Stomach (tissue), 9 donors: ENCODE measurements around the gene ETV3L. TPM values are rescaled to one million over a fixed set of nuclear protein-coding genes. Genes with fewer than 3 reads are reported as not detected.
A peak's percentile ranks its signal among the peaks of the same experiment; 100 is the strongest.

Experiments
- DNase-seq, 2 donors: peaks; one replicate each; pipeline versions ENCODE4 v3.0.0 to v3.0.0-alpha.2; 2013 to 2019
- H3K27ac ChIP-seq, 5 donors: fragments of 200-600 bp in 4 of 5; sonication (generic) in 4 of 5; one replicate each; pipeline ENCODE4 v1.5.1; 2013 to 2019; ENCODE audit warnings: mild to moderate bottlenecking in 1 of 5, moderate library complexity in 1 of 5
- H3K27me3 ChIP-seq, 3 donors: fragments of 200-600 bp; sonication (generic); one replicate each; pipeline ENCODE4 v1.5.1; 2017 to 2019; ENCODE audit warnings: mixed run types in 1 of 3
- H3K36me3 ChIP-seq, 4 donors: fragments of 200-600 bp; sonication (generic); 1 replicate in 3 of 4; 2 replicates in 1 of 4; pipeline ENCODE4 v1.5.1; 2016 to 2019
- H3K4me1 ChIP-seq, 4 donors: fragments of 200-600 bp; sonication (generic); one replicate each; pipeline ENCODE4 v1.5.1; 2016 to 2019
- H3K4me3 ChIP-seq, 4 donors: fragments of 200-600 bp; sonication (generic) in 3 of 4; one replicate each; pipeline ENCODE4 v1.5.1; 2016 to 2019; ENCODE audit warnings: mild to moderate bottlenecking in 1 of 4
- H3K9me3 ChIP-seq, 4 donors: fragments of 200-600 bp; sonication (generic); one replicate each; pipeline ENCODE4 v1.5.1; 2016 to 2019
- CTCF ChIP-seq, 7 experiments: fragments of 450-650 bp in 4 of 7; fragments of 200-600 bp in 3 of 7; sonication (generic) in 3 of 7; IDR thresholded peaks; one replicate each; pipeline ENCODE4 v1.5.1; 2016 to 2019; ENCODE audit warnings: antibody characterized with exemption in 7 of 7, control low read depth in 2 of 7, mild to moderate bottlenecking in 1 of 7
- EP300 ChIP-seq: sonication (generic); formaldehyde crosslinking; IDR thresholded peaks from one replicate; pipeline ENCODE4 v1.6.1; 2017; ENCODE audit warnings: antibody characterized with exemption
- POLR2A ChIP-seq, 4 donors: fragments of 450-650 bp; IDR thresholded peaks; one replicate each; pipeline ENCODE4 v1.6.1; 2016; ENCODE audit warnings: antibody characterized with exemption in 4 of 4, control low read depth in 2 of 4, mild to moderate bottlenecking in 1 of 4, moderate library complexity in 1 of 4
- POLR2AphosphoS5 ChIP-seq, 3 donors: sonication (generic); formaldehyde crosslinking; IDR thresholded peaks; one replicate each; pipeline ENCODE4 v1.6.1; 2016; ENCODE audit warnings: antibody characterized with exemption in 3 of 3
- WGBS, 5 donors: extraction: QIAGEN DNeasy Blood & Tissue Kit in 3 of 5; methylation state at CpG; one replicate each; pipeline versions ENCODE4 v1.1.5 to v1.1.7; 2013 to 2018; 5-methylcytosine and 5-hydroxymethylcytosine counted together
- intact Hi-C: fragments of 100-400 bp; cut with DNase I; formaldehyde crosslinking; loops from one replicate; pipeline ENCODE4 v1.15.1; 2023; ENCODE audit warnings: low total_unique reads
- polyA plus RNA-seq, 3 donors: library from polyadenylated mRNA; stranded (reverse); fragments of 200-250 nt; gene quantifications; one replicate each; pipeline ENCODE4 v1.2.3, GENCODE V29; 2013
- total RNA-seq, 5 donors: library from RNA; depleted of rRNA; stranded (reverse); fragments of >200 nt; gene quantifications; one replicate each; pipeline versions ENCODE4 v1.1.0 to v1.2.3, GENCODE V29; 2014 to 2016
- donor health status: healthy with polysubstance abuse.
- donor health status: Bipolar disorder and iron deficiency.
- donor health status: healthy.

The ETV3L gene
- total and polyA plus RNA-seq, 8 donors = not detected

- intact Hi-C loops = no loop called here
- Histone ChIP-seq H3K27me3 (no peaks in the 10 kb centered on the region), H3K9me3 (no peaks in the 10 kb centered on the region), H3K27ac (peak overlapping the region; percentile 89 to 98 (median 97)), H3K4me1 (peaks cover 16 to 57% (median 46%) of the 10 kb centered on the region in 4 donors), H3K4me3 (peak overlapping the region; percentile 67 to 93 (median 83)), H3K36me3 (peaks cover 21 to 36% (median 35%) of the 10 kb centered on the region in 4 donors)
- peak in 1 of 2 donors; percentile 46 for DNase-seq
- TF ChIP-seq EP300 (no peak), CTCF (IDR thresholded peaks at IDR 0.05) (no peak), POLR2A (IDR thresholded peaks at IDR 0.05) (no peak), POLR2AphosphoS5 (IDR thresholded peaks at IDR 0.05) (no peak)
- WGBS, 5 donors = 0% methylated on average over 34 to 36 of the region's 36 CpGs
Measured at GRCh38 chr1:157137408-157138219, 38.0 kb upstream of the ETV3L start.

- intact Hi-C loops = no loop called here
- Histone ChIP-seq H3K27ac (peak overlapping the region in 4 of 5 donors; percentile 91 to 98 (median 98)), H3K4me3 (peak overlapping the region; percentile 67 to 93 (median 83)), H3K4me1 (peaks cover 16 to 63% (median 49%) of the 10 kb centered on the region in 4 donors), H3K27me3 (no peaks in the 10 kb centered on the region), H3K9me3 (no peaks in the 10 kb centered on the region), H3K36me3 (peaks cover 23 to 42% (median 41%) of the 10 kb centered on the region in 4 donors)
- peak in 1 of 2 donors; percentile 39 for DNase-seq
- 7 to 16% (median 8%) methylated on average over 4 of the region's 4 CpGs for WGBS, 5 donors
- TF ChIP-seq CTCF (IDR thresholded peaks at IDR 0.05) = no peak
- no peak for TF ChIP-seq EP300
- TF ChIP-seq POLR2A (IDR thresholded peaks at IDR 0.05) = no peak
- no peak for TF ChIP-seq POLR2AphosphoS5 (IDR thresholded peaks at IDR 0.05)
Measured at GRCh38 chr1:157137046-157137407, 37.4 kb upstream of the ETV3L start.

DNA sequence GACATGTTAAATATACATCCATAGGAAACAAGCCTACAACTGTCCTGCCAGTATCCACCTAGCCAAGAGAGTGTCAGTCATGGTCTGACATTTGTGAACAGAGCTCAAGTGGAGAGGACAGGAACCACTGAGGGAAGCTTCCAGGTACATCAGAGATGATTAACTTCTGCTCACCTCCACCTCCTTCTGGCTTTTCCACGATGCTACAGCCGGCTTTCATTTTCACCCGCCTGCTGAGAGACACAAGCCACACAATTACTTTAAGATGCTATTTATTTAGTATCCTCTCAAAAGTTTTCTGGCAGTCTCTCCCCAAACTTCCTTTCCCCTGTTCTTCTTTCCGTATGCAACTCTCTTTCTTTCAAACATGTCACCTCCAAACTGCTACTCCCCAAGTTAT lies 36.5 kb upstream of the ETV3L start:
- intact Hi-C loops = no loop called here
- H3K9me3 ChIP-seq = no peaks in the 10 kb centered on the region
- no peaks in the 10 kb centered on the region for H3K27me3 ChIP-seq
- H3K27ac ChIP-seq = no peak overlapping the region
- H3K4me1 ChIP-seq = peaks cover 16 to 72% (median 53%) of the 10 kb centered on the region in 4 donors
- TF ChIP-seq POLR2A (IDR thresholded peaks at IDR 0.05) = no peak
- peak in 1 of 2 donors; percentile 28 for DNase-seq
- WGBS, 5 donors = 40 to 51% (median 46%) methylated on average over 4 of the region's 4 CpGs
- peak overlapping the region in 1 of 4 donors; percentile 89 for H3K4me3 ChIP-seq
- peaks cover 28 to 51% (median 50%) of the 10 kb centered on the region in 4 donors for H3K36me3 ChIP-seq

DNA sequence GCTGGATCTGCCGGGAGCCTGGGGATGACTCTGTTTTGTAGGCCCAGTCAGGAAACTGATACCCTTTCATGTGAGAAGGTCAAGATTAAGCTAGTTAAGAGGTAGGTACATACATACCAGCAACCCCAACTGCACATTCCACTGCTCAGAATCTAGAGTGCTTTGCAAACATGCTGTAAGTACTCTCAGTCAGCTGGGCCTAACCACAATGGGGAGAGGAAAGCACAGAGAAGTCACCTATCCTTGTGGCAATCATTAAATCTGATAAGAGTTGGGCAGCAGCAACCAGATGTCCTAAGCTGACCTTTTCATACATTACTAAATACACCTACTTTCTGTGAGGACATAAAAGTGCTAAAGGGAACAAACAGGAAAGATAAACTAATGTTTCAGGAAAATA lies 36.0 kb upstream of the ETV3L start:
- H3K27ac ChIP-seq = no peak overlapping the region
- DNase-seq = no peak
- H3K4me1 ChIP-seq = peaks cover 16 to 77% (median 55%) of the 10 kb centered on the region in 4 donors
- H3K4me3 ChIP-seq = peak overlapping the region in 1 of 4 donors; percentile 89
- intact Hi-C loops = no loop called here
- 38 to 75% (median 56%) methylated on average over 1 of the region's 1 CpG; no CpG with 5 or more reads in 1 of the 5 donors for WGBS, 5 donors
- TF ChIP-seq POLR2A (IDR thresholded peaks at IDR 0.05) (no peak), CTCF (IDR thresholded peaks at IDR 0.05) (no peak), EP300 (no peak), POLR2AphosphoS5 (IDR thresholded peaks at IDR 0.05) (no peak)
- H3K9me3 ChIP-seq = no peaks in the 10 kb centered on the region
- peaks cover 28 to 56% (median 55%) of the 10 kb centered on the region in 4 donors for H3K36me3 ChIP-seq
- no peaks in the 10 kb centered on the region for H3K27me3 ChIP-seq

DNA sequence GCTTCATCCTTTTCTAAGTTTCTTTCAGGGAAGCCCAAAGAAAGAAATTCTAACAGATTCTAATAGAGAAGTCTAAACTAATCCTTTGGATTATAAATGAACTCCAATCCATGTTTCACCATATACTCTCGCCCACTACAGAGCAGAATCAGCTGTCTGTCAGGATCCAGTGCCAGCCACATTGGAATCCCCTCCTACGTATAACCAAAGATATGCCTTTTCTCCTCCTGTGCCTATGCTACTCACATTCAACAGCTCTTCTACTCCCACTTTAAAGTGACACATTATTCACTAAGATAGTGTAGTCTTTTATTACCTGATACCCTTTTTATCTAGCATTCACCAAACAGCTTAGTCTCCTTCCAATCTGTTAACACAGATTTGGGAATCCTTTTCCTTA lies 35.5 kb upstream of the ETV3L start:
- Histone ChIP-seq H3K36me3 (peaks cover 30 to 61% (median 60%) of the 10 kb centered on the region in 4 donors), H3K27ac (no peak overlapping the region), H3K27me3 (no peaks in the 10 kb centered on the region), H3K9me3 (no peaks in the 10 kb centered on the region), H3K4me3 (no peak overlapping the region), H3K4me1 (peaks cover 16 to 81% (median 55%) of the 10 kb centered on the region in 4 donors)
- intact Hi-C loops = no loop called here
- 89 to 99% (median 92%) methylated on average over 2 of the region's 2 CpGs for WGBS, 5 donors
- no peak for TF ChIP-seq POLR2AphosphoS5 (IDR thresholded peaks at IDR 0.05)
- no peak for TF ChIP-seq EP300
- TF ChIP-seq CTCF (IDR thresholded peaks at IDR 0.05) = no peak
- no peak for TF ChIP-seq POLR2A (IDR thresholded peaks at IDR 0.05)
- no peak for DNase-seq
